RWPE1 (cell line): ENCODE measurements around the gene DYNLT5.

Experiments
- CTCF ChIA-PET: fragments of 350-600 bp; sonication (Branson Sonifier 250); formaldehyde crosslinking; extraction: SDS; loops from one replicate; lab custom pipeline; 2021; lab: Yijun Ruan, JAX
- POLR2A ChIA-PET: fragments of 400-600 bp; formaldehyde crosslinking; extraction: SDS; loops from one replicate; lab custom pipeline; 2020; ENCODE audit warnings: antibody characterized with exemption; ENCODE audit not compliant: low non-redundant PET; lab: Yijun Ruan, JAX
- DNase-seq: peaks from one replicate; pipeline ENCODE4 v3.0.0; 2012; ENCODE audit warnings: low spot score
- H3K27ac ChIP-seq: fragments of 450-650 bp; 2 replicates; pipeline ENCODE4 v1.5.1; 2017
- TF ChIP-seq, protein P1 (sequence below): fragments of 450-650 bp; conservative IDR thresholded peaks from 2 replicates; pipeline ENCODE4 v1.5.1; 2017; ENCODE audit warnings: low read depth, mild to moderate bottlenecking

DYNLT5 gene

DNA sequence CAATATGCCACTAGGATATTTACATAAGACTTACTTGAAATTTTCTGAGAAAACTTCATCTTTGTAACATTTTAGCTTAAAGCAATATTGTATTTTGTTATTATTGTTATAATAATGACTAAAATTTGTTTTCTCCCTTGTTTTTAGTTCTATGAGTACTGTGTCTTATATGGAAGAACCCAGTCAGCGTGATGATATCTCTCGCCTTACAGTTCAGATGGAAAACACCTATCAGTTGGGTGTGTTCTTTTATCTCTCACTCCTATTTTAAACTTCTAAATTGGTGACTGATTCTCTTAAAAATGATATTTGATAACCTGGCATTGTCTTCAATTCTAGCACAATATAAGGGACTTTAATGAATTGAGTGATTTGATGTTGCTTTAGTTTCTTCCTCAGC lies 18.0 kb downstream of the DYNLT5 start:
- TF ChIP-seq, protein P1, sequence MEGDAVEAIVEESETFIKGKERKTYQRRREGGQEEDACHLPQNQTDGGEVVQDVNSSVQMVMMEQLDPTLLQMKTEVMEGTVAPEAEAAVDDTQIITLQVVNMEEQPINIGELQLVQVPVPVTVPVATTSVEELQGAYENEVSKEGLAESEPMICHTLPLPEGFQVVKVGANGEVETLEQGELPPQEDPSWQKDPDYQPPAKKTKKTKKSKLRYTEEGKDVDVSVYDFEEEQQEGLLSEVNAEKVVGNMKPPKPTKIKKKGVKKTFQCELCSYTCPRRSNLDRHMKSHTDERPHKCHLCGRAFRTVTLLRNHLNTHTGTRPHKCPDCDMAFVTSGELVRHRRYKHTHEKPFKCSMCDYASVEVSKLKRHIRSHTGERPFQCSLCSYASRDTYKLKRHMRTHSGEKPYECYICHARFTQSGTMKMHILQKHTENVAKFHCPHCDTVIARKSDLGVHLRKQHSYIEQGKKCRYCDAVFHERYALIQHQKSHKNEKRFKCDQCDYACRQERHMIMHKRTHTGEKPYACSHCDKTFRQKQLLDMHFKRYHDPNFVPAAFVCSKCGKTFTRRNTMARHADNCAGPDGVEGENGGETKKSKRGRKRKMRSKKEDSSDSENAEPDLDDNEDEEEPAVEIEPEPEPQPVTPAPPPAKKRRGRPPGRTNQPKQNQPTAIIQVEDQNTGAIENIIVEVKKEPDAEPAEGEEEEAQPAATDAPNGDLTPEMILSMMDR: no peak

DNA sequence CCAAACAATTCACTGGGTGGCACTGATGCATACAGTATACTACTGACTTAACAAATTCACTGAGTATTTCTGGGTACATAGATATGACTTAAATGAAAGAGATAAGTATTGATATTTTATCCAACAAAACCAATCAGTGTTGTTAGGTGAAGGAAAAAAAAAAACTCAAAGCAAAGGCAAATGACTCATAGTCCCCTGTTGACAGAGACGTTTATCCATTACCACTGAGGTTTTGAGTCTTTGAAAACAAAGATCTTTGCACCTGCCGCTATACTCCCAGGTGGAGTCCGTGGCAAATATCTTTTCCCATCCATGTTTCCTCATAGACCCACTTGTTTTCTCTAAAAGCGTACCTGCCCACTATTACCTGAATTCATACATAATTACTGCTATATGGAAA lies 18.4 kb downstream of the DYNLT5 start:
- H3K27ac ChIP-seq: no peak overlapping the region
- DNase-seq: no peak
- CTCF ChIA-PET: no interaction called here
- TF ChIP-seq, protein P1: no peak
- POLR2A ChIA-PET: no interaction called here

More for the DNA sequence above, 18.0 kb downstream of the DYNLT5 start:
- H3K27ac ChIP-seq: no peak overlapping the region
- DNase-seq: no peak
- ChIA-PET CTCF (no interaction called here), POLR2A (no interaction called here)

DNA sequence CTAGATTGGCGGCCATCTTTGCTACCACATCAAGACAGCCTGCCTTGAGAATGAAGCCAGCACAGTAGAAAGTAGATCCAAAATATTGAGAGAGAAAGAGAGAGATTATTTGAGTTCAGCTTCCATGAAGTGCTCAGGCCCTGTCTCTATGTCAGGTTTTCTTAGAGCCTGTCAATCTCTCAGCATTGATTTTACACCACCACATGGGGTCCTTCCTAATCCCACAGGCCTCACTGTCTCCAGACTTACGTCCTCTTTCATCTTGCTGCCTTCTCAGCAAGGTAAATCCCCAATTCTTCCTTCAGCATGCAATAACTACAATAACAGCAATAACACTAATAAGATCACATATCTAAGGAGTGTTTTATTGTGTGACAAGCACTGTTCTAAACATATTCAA lies 21.0 kb downstream of the DYNLT5 start:
- ChIA-PET CTCF (interaction anchor here (0.6 kb wide), 1 partner anchor 85 kb away, joined by 3 read pairs; no protein-coding TSS in a partner anchor), POLR2A (no interaction called here)
- TF ChIP-seq, protein P1: no peak
- H3K27ac ChIP-seq: no peak overlapping the region
- no peak for DNase-seq

DNA sequence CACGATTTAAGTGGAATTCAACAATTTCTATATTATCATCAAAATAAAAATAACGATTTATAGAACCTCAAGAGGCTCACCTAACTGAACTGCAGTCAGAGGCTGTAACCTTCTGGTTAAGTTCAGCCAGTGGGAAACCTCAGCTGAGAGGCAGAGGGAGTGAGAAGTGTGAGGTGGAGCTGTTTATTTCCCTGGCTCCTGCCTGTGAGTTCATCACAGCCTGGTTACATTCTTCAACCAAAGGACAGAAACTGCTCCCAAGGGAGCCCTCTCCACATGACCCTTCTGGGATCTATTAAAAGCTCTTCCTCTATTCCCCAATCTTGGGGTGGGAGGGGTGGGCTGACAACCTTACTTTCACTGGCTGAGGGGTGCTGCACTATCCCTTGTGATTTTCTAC lies 22.2 kb downstream of the DYNLT5 start:
- no peak overlapping the region for H3K27ac ChIP-seq
- DNase-seq: no peak
- POLR2A ChIA-PET: no interaction called here
- CTCF ChIA-PET: interaction anchor here (0.9 kb wide), 1 partner anchor 151 kb away, joined by 3 read pairs; no protein-coding TSS in a partner anchor
- TF ChIP-seq, protein P1: no peak

DNA sequence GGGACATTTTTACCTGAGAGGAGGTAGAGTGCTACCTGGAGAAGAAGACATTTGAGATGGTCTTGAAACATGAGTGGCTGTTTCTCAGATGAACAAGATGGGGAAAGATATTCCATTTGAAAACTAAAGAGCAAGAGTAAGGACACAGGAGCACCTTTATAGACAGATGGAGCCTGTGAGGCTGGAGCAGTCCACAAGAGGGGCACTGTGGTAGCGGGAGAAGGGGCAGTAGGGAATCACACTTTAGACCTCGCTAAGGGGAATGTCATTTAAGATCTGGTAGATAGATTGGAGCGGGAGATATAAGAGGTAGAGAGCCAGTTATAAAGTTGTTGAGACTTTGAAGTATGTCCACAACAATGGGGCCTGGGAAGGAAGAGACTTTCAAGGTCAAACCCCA lies 23.4 kb downstream of the DYNLT5 start:
- ChIA-PET CTCF (no interaction called here), POLR2A (no interaction called here)
- TF ChIP-seq, protein P1: no peak
- H3K27ac ChIP-seq: no peak overlapping the region
- no peak for DNase-seq

DNA sequence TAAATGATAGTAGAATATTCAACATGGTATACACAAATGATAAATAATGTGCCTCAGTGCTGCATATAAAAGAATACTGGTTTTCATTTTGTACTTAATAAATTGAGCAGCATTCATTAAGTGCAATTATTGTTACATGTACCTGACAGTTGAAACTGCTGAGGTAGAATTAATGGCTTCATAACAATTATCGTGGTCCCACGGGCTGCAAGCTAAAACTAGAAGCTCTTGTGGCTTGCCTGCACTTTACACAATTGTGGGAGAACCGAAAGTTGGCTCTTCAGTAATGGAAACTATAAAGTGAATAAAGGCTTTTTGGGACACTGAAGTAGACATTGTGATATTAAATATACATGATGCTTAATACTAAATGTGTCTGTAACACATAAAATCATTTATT lies 25.6 kb downstream of the DYNLT5 start:
- ChIA-PET CTCF (no interaction called here), POLR2A (no interaction called here)
- DNase-seq: no peak
- TF ChIP-seq, protein P1: no peak
- H3K27ac ChIP-seq: no peak overlapping the region
